HPDE6-E6E7 (cell line): ENCODE measurements around the gene RPS27A.
A peak's percentile ranks its signal among the peaks of the same experiment; 100 is the strongest.
"Not testable (repeated sequence)": the region's sequence is repeated elsewhere in the genome, so short reads cannot be mapped to it uniquely, and the experiment has no call there.

Experiments
- DNase-seq: peaks from one replicate; pipeline ENCODE4 v3.0.0; 2011; ENCODE audit warnings: missing footprints; ENCODE audit errors: extremely low spot score

The RPS27A gene

GRCh38 chr2:55232084-55232862, at the start of gene RPS27A, which contains the start of gene CLHC1:
RPS27A (plus strand) TSS chr2:55232688; CDS start chr2:55232825, 137 bp downstream.
CLHC1 (minus strand) TSS chr2:55232293; CDS start chr2:55222411, 9,882 bp downstream.
- DNase-seq = peak; percentile 91

GRCh38 chr2:55186837-55187236, 45.7 kb upstream of the RPS27A start:
- DNase-seq = not testable (repeated sequence)

DNA sequence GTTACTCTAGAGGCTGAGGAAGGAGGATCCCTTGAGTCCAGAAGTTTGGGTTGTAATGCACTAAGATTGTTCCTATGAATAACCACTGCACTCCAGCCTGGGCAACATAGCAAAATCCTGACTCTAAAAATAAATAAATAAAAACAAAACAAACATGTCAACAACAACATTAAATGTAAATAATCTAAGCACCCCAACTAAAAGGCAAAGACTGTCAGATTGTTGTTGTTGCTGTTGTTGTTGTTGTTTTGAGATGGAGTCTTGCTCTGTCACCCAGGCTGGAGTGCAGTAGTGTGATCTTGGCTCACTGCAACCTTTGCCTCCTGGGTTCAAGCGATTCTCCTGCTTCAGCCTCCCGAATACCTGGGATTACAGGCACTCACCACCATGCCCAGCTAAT, 40.6 kb upstream of the RPS27A start:
- DNase-seq = not testable (repeated sequence)

GRCh38 chr2:55196526-55196925, 36.0 kb upstream of the RPS27A start:
- DNase-seq = no peak

DNA sequence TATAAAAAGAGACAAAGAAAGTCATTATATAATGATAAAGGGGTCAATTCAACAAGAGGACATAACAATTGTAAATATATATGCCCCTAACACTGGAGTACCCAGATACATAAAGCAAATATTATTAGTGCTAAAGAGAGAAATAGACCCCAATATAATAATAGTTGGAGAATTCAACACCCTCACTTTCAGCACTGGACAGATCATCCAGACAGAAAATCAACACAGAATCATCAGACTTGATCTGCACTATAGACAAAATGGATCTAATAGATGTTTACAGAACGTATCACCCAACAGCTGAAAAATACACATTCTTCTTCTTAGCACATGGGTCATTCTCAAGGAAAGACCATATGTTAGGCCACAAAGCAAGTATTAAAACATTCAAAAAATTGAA, 32.1 kb upstream of the RPS27A start:
- no peak for DNase-seq

DNA sequence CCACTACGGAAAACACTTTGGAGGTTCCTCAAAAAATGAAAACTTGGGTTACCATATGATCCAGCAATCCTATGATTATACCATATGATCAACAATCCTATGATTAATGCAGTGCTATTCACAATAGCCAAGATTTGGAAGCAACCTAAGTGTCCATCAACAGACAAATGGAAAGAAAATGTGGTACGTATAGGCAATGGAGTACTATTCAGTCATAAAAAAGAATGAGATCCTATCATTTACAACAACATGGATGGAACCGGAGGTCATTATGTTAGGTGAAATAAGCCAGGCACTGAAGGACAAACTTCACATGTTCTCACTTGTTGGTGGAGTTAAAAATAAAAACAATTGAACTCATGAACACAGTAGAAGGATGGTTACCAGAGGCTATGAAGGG, 28.0 kb upstream of the RPS27A start:
- DNase-seq = no peak

- no peak for DNase-seq
Measured at GRCh38 chr2:55204950-55205349, 27.5 kb upstream of the RPS27A start.

- DNase-seq = no peak
Measured at GRCh38 chr2:55213822-55214221, 18.7 kb upstream of the RPS27A start.

DNA sequence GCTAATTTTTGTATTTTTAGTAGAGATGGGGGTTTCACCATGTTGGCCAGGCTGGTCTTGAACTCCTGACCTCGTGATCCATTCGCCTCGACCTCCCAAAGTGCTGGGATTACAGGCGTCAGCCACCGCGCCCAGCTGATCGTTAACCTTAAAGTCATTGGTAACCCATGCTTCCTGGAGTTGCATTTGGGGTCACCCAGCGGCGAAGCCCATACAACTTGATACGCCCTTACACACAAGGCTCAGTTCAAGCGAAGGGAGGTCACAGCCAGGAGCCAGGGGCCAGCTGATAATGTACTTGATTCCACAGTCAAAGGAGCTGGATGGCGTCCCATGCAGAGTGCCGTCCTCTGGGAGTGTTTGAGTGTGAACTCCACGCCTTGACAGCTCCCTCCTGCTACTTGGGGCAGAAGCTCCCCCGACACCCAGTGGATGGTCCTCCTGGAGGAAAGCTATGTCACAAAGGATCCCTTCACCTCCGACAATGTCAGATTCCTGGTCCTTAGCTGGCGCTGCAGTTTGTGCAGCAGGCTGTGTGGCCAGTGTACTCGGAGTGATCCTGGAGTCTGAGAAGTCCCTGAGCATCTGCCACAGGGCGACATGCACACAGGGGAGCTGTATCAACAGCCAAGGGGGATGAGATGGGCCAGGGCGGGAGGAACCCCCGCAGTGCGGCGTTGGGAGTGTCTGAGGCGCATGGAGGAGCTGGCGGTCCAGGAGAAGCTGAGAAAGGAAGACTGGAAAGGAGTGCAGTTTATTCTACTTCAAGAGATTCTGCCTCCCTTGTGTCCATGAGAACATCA, 8.3 kb upstream of the RPS27A start:
- no peak for DNase-seq

- no peak for DNase-seq
Measured at GRCh38 chr2:55224761-55225261, 7.7 kb upstream of the RPS27A start.

GRCh38 chr2:55225481-55226020, 6.9 kb upstream of the RPS27A start:
- no peak for DNase-seq

DNA sequence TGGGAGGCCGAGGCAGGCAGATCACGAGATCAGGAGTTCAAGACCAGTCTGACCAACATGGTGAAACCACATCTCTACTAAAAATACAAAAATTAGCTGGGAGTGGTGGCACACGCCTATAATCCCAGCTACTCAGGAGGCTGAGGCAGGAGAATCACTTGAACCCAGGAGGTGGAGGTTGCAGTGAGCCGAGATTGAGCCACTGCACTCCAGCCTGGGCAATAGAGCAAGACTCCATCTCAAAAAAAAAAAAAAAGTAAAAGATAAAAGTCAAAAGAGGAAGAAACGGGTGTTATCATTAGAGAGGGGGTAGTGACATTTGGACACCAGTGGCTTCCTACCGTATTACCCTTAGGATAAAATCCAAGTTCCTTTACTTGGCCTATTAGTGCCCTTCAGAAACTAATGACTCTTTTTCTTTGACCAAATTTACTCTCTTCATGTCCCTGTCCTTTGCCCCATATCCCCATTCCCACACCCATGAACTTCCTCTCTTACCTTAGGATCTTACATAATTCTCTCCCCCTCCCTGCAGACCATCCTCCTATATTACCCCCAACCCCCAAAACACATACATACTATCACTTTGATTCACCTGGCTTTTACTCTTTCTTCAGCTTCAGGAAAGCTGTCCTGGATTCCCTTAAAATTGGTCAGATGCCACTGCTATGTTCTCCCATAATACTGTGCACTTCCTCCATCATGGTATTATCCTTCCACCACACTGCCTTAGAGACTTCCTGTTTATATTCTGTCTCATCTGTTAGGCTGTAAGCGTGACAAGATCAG, 4.9 kb upstream of the RPS27A start:
- DNase-seq = not testable (repeated sequence)

- no peak for DNase-seq
Measured at GRCh38 chr2:55228226-55228563, 4.3 kb upstream of the RPS27A start.

GRCh38 chr2:55229221-55229620, 3.3 kb upstream of the RPS27A start:
- DNase-seq = no peak

DNA sequence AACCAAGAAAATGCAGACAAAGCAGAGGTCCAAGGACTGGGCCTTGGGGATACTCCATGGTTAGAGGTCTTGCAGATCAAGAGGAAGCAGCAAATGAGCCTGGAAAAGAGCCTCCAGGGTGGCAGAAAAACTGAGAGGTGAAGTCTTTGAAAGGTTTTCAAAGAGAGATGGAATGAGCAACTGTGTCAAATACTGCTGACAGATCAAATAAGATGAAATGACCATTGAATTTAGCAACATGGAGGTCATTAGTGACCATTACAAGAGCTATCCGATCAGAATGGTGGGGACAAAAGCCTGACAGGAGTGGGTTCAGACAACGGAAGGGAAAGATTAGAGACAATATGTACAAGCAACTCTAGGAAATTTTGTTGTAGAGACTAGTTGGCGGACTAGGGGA, 1.9 kb upstream of the RPS27A start:
- no peak for DNase-seq

GRCh38 chr2:55231546-55232083, 873 bp upstream of the RPS27A start:
- DNase-seq = peak; percentile 25

- no peak for DNase-seq
Measured at GRCh38 chr2:55232863-55233657, 572 bp downstream of the RPS27A start.

DNA sequence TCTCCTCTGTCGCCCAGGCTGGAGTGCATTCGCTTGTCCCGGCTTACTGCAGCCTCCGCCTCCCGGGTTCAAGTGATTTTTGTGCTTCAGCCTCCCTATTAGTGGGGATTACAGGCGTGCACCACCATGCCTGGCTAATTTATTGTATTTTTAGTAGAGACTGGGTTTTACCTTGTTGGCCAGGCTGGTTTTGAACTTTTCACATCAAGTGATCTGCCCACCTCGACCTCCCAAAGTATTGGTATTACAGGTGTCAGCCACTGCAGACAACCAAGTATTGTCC, 1.1 kb downstream of the RPS27A start:
- no peak for DNase-seq

DNA sequence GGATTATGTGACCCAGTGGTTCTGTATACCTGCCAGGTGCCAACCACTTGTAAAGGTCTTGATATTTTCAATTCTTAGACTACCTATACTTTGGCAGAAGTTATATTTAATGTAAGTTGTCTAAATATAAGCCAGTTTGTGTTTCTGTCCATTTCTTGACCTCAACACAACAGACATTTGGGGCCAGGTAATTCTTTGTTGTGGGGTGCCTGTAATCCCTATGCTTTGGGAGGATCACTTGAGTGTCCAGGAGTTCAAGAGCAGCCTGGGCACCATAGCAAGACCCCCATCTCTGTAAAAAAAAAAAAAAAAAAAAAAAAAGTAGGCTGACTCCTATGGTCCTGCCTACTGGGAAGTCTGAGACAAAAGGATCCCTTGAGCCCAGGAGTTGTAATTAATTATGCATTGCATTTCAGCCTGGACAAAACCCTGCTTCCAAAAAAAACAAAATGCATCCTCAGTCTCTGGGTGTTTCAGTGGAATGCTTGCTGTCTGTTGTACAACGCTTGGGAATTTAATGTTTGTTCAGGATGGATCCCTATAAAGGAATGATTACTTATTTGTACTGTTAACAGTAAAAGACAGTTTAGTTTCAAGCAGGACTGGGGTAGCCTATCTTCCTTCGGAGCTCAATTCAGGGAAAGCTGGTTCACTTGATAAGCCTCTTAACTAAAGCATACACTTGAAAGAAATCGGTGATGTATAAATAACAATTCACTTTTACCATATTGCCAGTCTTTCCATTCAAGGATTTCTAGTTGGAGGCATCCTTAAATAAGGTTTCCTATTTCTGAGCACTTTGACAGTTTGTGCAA, 3.4 kb downstream of the RPS27A start:
- no peak for DNase-seq

DNA sequence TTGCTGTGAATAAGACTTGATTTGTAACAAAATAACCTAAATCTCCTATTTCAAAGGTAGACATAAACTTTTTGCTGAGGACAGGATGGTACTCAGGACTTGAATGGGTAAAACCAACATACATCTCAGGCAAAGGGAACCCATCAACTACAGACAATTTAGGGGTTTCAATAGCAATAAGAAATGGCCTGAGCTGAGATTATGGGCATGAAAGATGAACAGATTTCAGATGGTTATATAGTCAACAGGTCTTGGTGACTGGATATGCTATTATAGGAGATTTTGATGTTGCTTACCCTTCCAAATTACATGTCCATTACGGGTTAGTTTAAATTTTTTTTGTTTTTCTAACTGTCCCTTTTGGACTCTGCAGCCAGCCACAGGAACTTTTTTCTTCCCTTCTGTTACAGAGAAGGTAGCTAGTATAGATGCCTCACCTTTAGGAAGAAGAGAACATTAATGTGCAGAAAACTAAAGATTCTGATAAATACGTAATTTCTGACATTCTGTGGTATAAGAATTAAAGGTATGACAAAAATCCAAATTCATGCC, 4.6 kb downstream of the RPS27A start:
- no peak for DNase-seq
